Left forelimb (tissue), 1 donor: ENCODE measurements around the gene ZC2HC1C.
A peak's percentile ranks its signal among the peaks of the same experiment; 100 is the strongest.
"Not testable (repeated sequence)": the region's sequence is repeated elsewhere in the genome, so short reads cannot be mapped to it uniquely, and the experiment has no call there.

Experiments
- DNase-seq: peaks from one replicate; pipeline ENCODE4 v3.0.0-alpha.2; 2018; ENCODE audit warnings: low spot score

Gene ZC2HC1C

GRCh38 chr14:75053396-75054291 is 15.8 kb upstream of the ZC2HC1C start:
- DNase-seq = no peak

- no peak for DNase-seq
These were observed 15.0 kb upstream of the ZC2HC1C start for GRCh38 chr14:75054421-75054820.

- no peak for DNase-seq
These were observed 9.8 kb upstream of the ZC2HC1C start for GRCh38 chr14:75059642-75060041.

- no peak for DNase-seq
These were observed 9.0 kb upstream of the ZC2HC1C start for GRCh38 chr14:75060420-75060819.

GRCh38 chr14:75063013-75063412 is 6.4 kb upstream of the ZC2HC1C start:
- DNase-seq = no peak

DNA sequence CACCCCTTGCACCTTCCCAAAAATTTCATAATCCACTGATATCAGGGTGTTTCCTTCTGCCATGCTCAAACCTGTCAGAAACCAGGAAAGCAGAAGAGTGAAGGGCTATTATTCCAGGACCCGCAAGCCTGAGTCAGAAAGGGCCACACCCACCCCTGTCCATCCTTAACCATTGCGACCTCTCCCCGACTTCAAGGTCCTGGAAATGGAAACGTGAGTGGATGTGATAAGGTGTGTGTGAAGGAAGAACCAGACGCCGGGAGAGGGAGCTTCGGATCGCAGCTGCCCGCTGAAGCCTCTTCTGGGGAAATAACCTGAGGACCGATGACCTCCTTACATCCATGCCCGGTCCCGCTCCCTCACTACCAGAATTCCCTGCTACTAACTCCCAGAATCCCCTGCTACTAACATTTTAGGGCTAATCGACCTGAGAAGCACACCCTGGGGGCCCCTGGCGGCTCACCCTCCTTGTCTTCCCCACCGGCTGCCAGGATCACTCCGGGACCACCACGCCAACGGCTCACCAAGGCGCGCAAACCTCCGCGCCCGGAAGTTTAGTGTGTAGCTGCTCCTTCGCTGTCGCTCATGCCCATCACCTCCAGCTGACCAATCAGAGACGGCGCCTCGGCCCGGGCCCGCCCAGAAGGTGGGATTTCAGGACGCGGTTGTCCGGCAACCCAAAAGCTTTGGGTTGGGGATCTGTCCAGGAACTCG is 5.8 kb upstream of the ZC2HC1C start, which contains the start of gene ACYP1:
ACYP1 (minus strand) TSS at position 534 of the 714 bp plus-strand sequence; CDS start at position 63, 471 bp downstream.
- DNase-seq = peak; percentile 95

GRCh38 chr14:75064205-75064567 is 5.3 kb upstream of the ZC2HC1C start:
- DNase-seq = no peak

DNA sequence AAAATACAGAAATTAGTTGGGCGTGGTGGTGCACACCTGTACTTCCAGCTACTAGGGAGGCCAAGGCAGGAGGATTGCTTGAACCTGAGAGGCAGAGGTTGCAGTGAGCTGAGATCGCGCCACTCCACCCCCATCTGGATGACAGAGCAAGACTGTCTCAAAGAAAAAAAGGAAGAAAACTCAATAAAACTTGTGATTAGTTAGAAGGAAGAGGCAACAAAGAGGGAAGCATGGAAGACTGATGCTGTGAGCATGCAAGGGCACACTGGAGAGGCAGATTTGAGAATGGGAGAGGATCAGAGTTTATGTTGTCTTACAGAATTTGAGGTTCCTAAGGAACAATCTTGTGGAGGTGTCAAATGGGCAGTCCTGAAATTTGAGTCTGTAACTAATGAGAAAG is 2.8 kb upstream of the ZC2HC1C start:
- DNase-seq = no peak

DNA sequence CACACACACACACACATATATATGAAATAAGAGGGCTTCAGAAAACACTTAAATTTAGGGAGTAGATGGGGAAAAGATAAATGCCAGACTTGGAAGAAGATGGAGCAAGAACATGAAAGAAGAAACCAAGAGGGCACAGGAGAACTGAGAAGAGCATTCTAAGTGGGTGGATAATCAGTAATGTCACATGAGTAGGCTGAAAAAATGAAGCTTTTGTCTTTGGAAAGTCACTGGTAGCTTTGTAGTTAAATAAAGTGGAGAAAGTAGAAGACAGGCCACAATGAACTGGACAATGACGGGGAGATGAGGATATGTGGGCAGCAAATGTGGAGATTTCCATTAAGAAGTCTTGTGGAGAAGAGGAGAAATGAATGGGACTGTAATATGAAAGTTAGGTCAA is 2.2 kb upstream of the ZC2HC1C start:
- DNase-seq = no peak

GRCh38 chr14:75067765-75068164 is 1.7 kb upstream of the ZC2HC1C start:
- DNase-seq = not testable (repeated sequence)

- DNase-seq = no peak
These were observed 934 bp upstream of the ZC2HC1C start for GRCh38 chr14:75068294-75069120.

- DNase-seq = no peak
These were observed 337 bp downstream of the ZC2HC1C start for GRCh38 chr14:75069811-75070145.

DNA sequence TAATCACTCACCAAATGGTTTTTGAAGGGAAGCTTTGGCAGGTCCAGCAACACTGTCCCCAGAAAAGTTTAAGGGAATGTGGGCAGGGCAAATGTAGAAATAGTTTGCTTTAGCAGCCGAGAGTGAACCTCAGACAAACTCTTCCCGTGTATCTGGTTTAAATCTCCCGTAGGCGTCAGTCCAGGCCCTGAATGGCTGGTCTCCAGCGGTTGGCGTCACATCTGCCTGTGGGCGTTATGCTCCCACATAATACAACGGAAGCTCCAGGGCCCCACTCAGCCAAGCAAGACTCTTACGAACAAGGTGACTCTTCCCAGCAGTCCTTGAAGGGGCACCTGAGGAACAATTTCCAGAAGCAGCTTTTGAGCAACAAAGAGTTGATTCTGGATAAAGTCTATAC is 942 bp downstream of the ZC2HC1C start:
- DNase-seq = no peak

- DNase-seq = no peak
These were observed 8.4 kb downstream of the ZC2HC1C start for GRCh38 chr14:75077794-75078193.

GRCh38 chr14:75079521-75079920 is 10.1 kb downstream of the ZC2HC1C start:
- DNase-seq = no peak

DNA sequence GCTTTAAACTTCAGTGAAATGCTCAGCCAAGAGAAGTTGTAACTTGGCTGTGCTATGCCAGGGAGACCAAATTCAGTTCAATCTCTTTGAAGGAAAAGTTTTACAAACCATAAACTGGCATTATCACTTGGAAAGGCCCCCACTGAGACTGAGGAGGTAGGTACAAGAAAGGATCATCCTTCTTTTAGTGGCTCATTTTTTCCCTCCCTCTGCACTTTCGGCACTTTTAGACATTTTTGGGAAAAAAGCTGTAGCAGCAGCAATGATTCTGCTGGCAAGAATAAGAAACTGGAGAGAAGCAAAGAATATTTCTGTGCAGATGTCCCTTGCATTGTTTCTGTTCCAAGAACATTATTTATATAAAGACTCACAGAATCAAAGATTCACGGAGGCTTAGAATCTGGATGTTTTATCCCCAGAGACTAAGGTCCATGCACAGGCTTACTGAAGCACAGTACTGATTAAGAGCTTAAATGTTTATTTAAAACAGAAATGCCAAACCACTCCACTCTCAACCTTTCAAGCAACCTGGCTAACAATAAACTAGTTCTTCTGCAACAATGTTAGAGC is 12.3 kb downstream of the ZC2HC1C start:
- DNase-seq = no peak

GRCh38 chr14:75083271-75083670 is 13.8 kb downstream of the ZC2HC1C start:
- no peak for DNase-seq

DNA sequence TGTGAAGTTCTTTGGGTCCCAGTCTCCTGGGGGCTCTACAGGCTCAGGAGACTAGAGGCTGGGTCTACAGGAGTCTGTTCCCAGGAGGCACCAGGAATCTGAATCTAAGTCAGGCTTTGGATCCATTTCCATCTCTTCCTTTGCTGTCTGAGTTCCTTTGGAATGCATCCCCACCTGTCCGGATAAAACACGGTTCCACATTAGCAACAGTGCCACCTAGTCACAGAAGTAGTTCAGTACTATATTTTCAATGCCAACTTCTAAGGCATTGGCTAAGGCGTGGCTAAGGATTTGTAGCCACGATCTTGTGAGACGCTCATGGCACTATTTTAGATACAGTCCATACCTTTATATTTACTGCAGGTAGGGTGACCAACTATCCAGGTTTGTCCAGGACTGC is 15.1 kb downstream of the ZC2HC1C start:
- DNase-seq = no peak

DNA sequence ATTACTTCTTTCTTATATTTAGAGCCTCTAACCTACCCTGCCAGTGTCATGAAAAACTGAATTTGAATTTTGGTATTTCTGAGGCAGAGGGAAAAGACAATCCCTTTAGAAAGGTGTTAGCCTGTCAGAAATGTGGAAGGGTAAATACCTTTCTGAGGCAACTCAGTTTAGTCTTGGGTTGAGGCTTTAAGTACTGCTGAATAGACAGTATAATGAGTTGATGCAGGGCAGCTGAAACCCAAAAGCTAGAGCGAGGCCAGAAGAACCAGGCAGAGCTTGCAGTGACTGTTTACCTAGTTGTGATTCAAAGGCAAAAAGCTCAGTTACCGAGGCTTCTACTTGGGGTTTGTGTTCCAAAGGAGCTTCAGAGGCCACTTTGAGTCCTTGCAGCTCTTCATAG is 18.7 kb downstream of the ZC2HC1C start:
- no peak for DNase-seq

GRCh38 chr14:75088566-75089373 is 19.3 kb downstream of the ZC2HC1C start:
- no peak for DNase-seq

DNA sequence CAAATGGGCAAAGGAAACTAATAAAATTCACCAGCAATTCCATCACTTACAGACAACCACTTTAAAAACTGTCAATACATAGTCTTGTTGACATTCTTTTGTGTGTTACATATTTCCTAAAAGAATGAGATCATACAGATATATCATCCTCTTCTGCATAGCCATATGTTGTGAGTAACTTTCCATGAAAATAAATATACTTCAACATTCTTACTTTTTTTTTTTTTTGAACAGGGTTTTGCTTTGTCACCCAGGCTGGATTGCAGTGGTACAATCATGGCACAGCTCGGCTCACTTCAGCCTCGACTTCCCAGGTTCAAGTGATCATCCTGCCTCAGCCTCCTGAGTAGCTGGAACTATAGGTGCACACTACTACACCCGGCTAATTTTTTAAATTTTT is 20.9 kb downstream of the ZC2HC1C start:
- DNase-seq = no peak
